Measurements from ENCODE around the gene LOXHD1.

Gene LOXHD1

GRCh38 chr18:46657115-46657955 is at the start of gene LOXHD1:
Gene LOXHD1 (minus strand): TSS chr18:46657220. CDS start chr18:46657033, 187 bp downstream.
- DNase-seq (ENCODE audit: low spot score) = no peak

- DNase-seq (ENCODE audit: low spot score) = peak; percentile 64
Observed at GRCh38 chr18:46705521-46705920, 48.5 kb upstream of the LOXHD1 start.

- DNase-seq (ENCODE audit: low spot score) = no peak
Observed at GRCh38 chr18:46704816-46705215, 47.8 kb upstream of the LOXHD1 start.

- DNase-seq (ENCODE audit: low spot score) = no peak
Observed at GRCh38 chr18:46704189-46704588, 47.2 kb upstream of the LOXHD1 start.

- DNase-seq (ENCODE audit: low spot score) = no peak
Observed at GRCh38 chr18:46702471-46702870, 45.5 kb upstream of the LOXHD1 start.

GRCh38 chr18:46700066-46700824 is 43.2 kb upstream of the LOXHD1 start:
- DNase-seq (ENCODE audit: low spot score) = no peak

- no peak for DNase-seq (ENCODE audit: low spot score)
Observed at GRCh38 chr18:46696702-46697101, 39.7 kb upstream of the LOXHD1 start.

- no peak for DNase-seq (ENCODE audit: low spot score)
Observed at GRCh38 chr18:46696268-46696667, 39.2 kb upstream of the LOXHD1 start.

GRCh38 chr18:46693996-46694395 is 37.0 kb upstream of the LOXHD1 start:
- no peak for DNase-seq (ENCODE audit: low spot score)

- DNase-seq (ENCODE audit: low spot score) = no peak
Observed at GRCh38 chr18:46688853-46689525, 32.0 kb upstream of the LOXHD1 start.

GRCh38 chr18:46686186-46686585 is 29.2 kb upstream of the LOXHD1 start:
- no peak for DNase-seq (ENCODE audit: low spot score)

GRCh38 chr18:46683252-46683651 is 26.2 kb upstream of the LOXHD1 start:
- DNase-seq (ENCODE audit: low spot score) = no peak

- DNase-seq (ENCODE audit: low spot score) = no peak
Observed at GRCh38 chr18:46680784-46681695, 24.0 kb upstream of the LOXHD1 start.

GRCh38 chr18:46679846-46680598 is 23.0 kb upstream of the LOXHD1 start:
- DNase-seq (ENCODE audit: low spot score) = no peak

GRCh38 chr18:46678785-46679399 is 21.9 kb upstream of the LOXHD1 start:
- no peak for DNase-seq (ENCODE audit: low spot score)

- DNase-seq (ENCODE audit: low spot score) = no peak
Observed at GRCh38 chr18:46678041-46678440, 21.0 kb upstream of the LOXHD1 start.

GRCh38 chr18:46677611-46678010 is 20.6 kb upstream of the LOXHD1 start:
- peak; percentile 49 for DNase-seq (ENCODE audit: low spot score)

- DNase-seq (ENCODE audit: low spot score) = no peak
Observed at GRCh38 chr18:46676182-46676835, 19.3 kb upstream of the LOXHD1 start.

- DNase-seq (ENCODE audit: low spot score) = no peak
Observed at GRCh38 chr18:46675112-46675511, 18.1 kb upstream of the LOXHD1 start.
